Lung (tissue), 12 donors: ENCODE measurements around the gene BIRC3. TPM values are rescaled to one million over a fixed set of nuclear protein-coding genes. Genes with fewer than 3 reads are reported as not detected.

Experiments used
- ATAC-seq: fragments of 200-7000 bp; cut with Tn5 transposase; one replicate; pipeline ENCODE4 v1.9.1; 2020; ENCODE audit warnings: moderate number of reproducible peaks; ENCODE audit not compliant: insufficient read depth, low FRiP score
- DNase-seq, 3 donors: peaks; one replicate each; pipeline ENCODE4 v3.0.0-alpha.2; 2013 to 2017
- H3K27ac ChIP-seq, 2 donors: one replicate each; pipeline ENCODE4 v1.5.1; 2013; ENCODE audit warnings: mild to moderate bottlenecking in 2 of 2, moderate library complexity in 2 of 2, control low read depth in 1 of 2, inconsistent platforms in 1 of 2, low read depth in 1 of 2, low read length in 1 of 2
- H3K27me3 ChIP-seq, 3 donors: one replicate each; pipeline ENCODE4 v1.5.1; 2013; ENCODE audit warnings: low read length in 2 of 3; ENCODE audit not compliant: control insufficient read depth in 3 of 3, insufficient read depth in 3 of 3
- H3K36me3 ChIP-seq, 4 donors: one replicate each; pipeline ENCODE4 v1.5.1; 2013; ENCODE audit warnings: low read length in 4 of 4, mild to moderate bottlenecking in 1 of 4, moderate library complexity in 1 of 4; ENCODE audit not compliant: control insufficient read depth in 4 of 4, insufficient read depth in 4 of 4
- H3K4me1 ChIP-seq, 5 donors: one replicate each; pipeline ENCODE4 v1.5.1; 2013; ENCODE audit warnings: low read length in 5 of 5, mild to moderate bottlenecking in 2 of 5, moderate library complexity in 1 of 5; ENCODE audit not compliant: control insufficient read depth in 5 of 5, insufficient read depth in 5 of 5
- H3K4me3 ChIP-seq: one replicate; pipeline ENCODE4 v1.5.1; 2013; ENCODE audit warnings: mild to moderate bottlenecking, control low read depth, moderate library complexity
- H3K9ac ChIP-seq, 2 donors: one replicate each; pipeline ENCODE4 v1.5.1; 2013; ENCODE audit warnings: low read length in 2 of 2, control low read depth in 1 of 2; ENCODE audit not compliant: insufficient read depth in 1 of 2
- H3K9me3 ChIP-seq, 4 donors: one replicate each; pipeline ENCODE4 v1.5.1; 2013; ENCODE audit warnings: low read length in 3 of 4, mild to moderate bottlenecking in 1 of 4, moderate library complexity in 1 of 4; ENCODE audit not compliant: control insufficient read depth in 4 of 4, insufficient read depth in 3 of 4
- WGBS, 2 donors: extraction: QIAGEN DNeasy Blood & Tissue Kit; methylation state at CpG; one replicate each; pipeline ENCODE4 v1.1.7; 2013; 5-methylcytosine and 5-hydroxymethylcytosine counted together
- polyA plus RNA-seq, 2 donors: library from polyadenylated mRNA; stranded (reverse); fragments of 200-250 nt; gene quantifications; one replicate each; pipeline ENCODE4 v1.2.1, GENCODE V29; 2013
- total RNA-seq, 2 donors: library from RNA; depleted of rRNA in 1 of 2; stranded (reverse); fragments of >200 nt in 1 of 2; gene quantifications; one replicate each; pipeline ENCODE4 v1.2.1, GENCODE V29; 2014 to 2021
- TF ChIP-seq, protein P1 (sequence below): IDR thresholded peaks from 2 replicates; pipeline ENCODE4 v1.5.1; 2012; ENCODE audit warnings: mild to moderate bottlenecking; ENCODE audit errors: control extremely low read depth, extremely low read depth
- donor health status: control.
- donor health status: control.
- donor health status: Bipolar disorder and iron deficiency.
- donor health status: healthy.
- donor health status: DM: yes; HTN: yes; CAD: no.

Gene BIRC3
- total and polyA plus RNA-seq, 4 donors: 8.7 to 61.0 (median 32.3) TPM

DNA sequence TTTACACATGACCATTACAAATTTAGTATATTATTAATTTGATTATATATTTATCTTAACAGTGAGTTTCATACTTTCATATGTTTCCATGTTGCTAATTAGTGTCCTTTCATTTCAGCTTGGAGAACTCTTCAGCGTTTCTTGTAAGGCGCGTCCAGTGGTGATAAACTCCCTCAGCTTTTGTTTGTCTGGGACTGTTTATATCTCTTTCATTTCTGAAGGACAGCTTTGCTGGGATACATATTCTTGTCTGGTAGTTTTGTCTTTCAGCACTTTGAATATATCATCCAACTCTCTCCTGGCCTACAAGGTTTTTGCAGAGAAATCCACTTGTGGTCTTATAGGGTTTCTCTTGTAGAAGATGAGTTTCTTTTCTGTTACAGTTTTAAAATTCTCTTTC lies 42.1 kb downstream of the BIRC3 start:
- no peak overlapping the region for H3K27ac ChIP-seq
- peaks cover 6 to 58% (median 31%) of the 10 kb centered on the region in 4 donors for H3K36me3 ChIP-seq
- no peaks in the 10 kb centered on the region for H3K27me3 ChIP-seq
- H3K4me3 ChIP-seq: no peak overlapping the region
- H3K4me1 ChIP-seq: peaks cover 0 to 4% (median 0%) of the 10 kb centered on the region in 5 donors
- ATAC-seq: no peak
- 83 to 99% methylated on average over 3 of the region's 3 CpGs for WGBS, 2 donors
- H3K9ac ChIP-seq: no peak overlapping the region
- TF ChIP-seq, protein P1, sequence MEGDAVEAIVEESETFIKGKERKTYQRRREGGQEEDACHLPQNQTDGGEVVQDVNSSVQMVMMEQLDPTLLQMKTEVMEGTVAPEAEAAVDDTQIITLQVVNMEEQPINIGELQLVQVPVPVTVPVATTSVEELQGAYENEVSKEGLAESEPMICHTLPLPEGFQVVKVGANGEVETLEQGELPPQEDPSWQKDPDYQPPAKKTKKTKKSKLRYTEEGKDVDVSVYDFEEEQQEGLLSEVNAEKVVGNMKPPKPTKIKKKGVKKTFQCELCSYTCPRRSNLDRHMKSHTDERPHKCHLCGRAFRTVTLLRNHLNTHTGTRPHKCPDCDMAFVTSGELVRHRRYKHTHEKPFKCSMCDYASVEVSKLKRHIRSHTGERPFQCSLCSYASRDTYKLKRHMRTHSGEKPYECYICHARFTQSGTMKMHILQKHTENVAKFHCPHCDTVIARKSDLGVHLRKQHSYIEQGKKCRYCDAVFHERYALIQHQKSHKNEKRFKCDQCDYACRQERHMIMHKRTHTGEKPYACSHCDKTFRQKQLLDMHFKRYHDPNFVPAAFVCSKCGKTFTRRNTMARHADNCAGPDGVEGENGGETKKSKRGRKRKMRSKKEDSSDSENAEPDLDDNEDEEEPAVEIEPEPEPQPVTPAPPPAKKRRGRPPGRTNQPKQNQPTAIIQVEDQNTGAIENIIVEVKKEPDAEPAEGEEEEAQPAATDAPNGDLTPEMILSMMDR: no peak
- peak in 1 of 3 donors; percentile 26 for DNase-seq
- peaks cover 0 to 3% (median 1%) of the 10 kb centered on the region in 4 donors for H3K9me3 ChIP-seq

GRCh38 chr11:102360681-102361080 lies 43.4 kb downstream of the BIRC3 start:
- Histone ChIP-seq H3K9me3 (peaks cover 0 to 3% (median 1%) of the 10 kb centered on the region in 4 donors), H3K4me1 (peaks cover 0 to 4% (median 0%) of the 10 kb centered on the region in 5 donors), H3K27me3 (no peaks in the 10 kb centered on the region), H3K4me3 (no peak overlapping the region), H3K27ac (no peak overlapping the region), H3K9ac (no peak overlapping the region), H3K36me3 (peaks cover 7 to 57% (median 34%) of the 10 kb centered on the region in 4 donors)
- DNase-seq (no peak), ATAC-seq (no peak)
- WGBS, 2 donors: 89 to 94% methylated on average over 3 of the region's 3 CpGs
- TF ChIP-seq, protein P1: no peak

DNA sequence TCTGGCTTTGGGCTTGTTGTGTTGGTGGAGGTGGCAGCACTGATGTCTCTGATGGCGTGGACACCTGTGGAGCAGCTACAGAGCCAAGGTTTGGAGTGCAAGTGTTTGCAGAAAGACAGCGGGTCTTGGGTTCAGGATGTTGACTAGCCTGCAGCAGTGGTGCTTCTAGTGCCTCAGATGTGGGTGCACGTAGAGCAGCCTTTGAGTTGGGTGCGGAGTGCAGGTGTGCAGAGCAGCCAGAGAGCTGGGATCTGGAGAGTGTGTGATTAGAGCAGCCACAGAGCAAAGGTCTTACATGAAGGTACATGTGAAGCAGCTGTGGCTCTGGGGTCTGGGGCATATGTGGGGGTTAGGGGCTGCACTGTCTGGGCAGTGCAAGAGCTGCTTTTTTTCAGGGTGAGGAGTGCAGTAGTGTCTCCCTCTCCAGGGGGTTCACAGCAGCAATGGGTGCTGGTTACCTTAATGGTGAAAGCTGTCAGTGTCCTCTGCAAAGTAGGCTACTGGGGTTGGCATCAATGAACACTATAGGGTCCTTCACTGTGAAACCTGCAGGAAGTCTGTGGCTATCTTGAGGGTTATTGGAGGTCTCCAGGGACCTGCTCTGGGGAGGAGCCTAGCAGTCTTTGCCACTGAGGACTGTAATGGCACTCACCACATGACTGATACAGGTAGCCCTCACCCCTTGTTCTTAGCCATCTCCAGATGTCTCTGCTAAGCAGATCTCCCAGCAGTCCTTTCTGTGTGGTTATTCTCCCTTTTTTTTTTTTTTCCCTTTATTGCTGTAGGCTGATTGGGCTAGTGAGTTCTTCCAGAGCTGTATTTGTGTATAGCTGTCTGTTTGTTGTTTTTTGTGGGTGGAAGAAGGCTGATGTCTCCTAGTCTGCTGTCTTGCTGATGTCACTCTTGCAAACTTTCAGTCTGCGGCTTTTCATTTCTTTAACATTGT lies 44.1 kb downstream of the BIRC3 start:
- Histone ChIP-seq H3K4me3 (no peak overlapping the region), H3K4me1 (peaks cover 0 to 4% (median 0%) of the 10 kb centered on the region in 5 donors), H3K27me3 (no peaks in the 10 kb centered on the region), H3K27ac (no peak overlapping the region), H3K36me3 (peaks cover 14 to 56% (median 33%) of the 10 kb centered on the region in 4 donors), H3K9me3 (peaks cover 0 to 3% (median 1%) of the 10 kb centered on the region in 4 donors), H3K9ac (no peak overlapping the region)
- TF ChIP-seq, protein P1: no peak
- ATAC-seq (no peak), DNase-seq (no peak)
- whole genome bisulfite sequencing, 2 donors: 95 to 97% methylated on average over 5 of the region's 5 CpGs
